GM12878 (cell line): ENCODE data around the gene NRP1. TPM values are rescaled to one million over a fixed set of nuclear protein-coding genes. Genes with fewer than 3 reads are reported as not detected.

Source experiments
- ATAC-seq: fragments of 200-7000 bp; cut with Tn5 transposase; 3 replicates; pipeline ENCODE4 v1.9.1; 2020; ENCODE audit warnings: mild to moderate bottlenecking, moderate library complexity
- BruUV-seq: library from RNA; stranded (reverse); fragments of 400-500 nt; replicated peaks from 2 replicates; lab custom pipeline; 2021; lab: Mats Ljungman, UMichigan
- CTCF ChIA-PET: fragments of 300-600 bp; sonication (Branson Sonifier 250); formaldehyde crosslinking; extraction: SDS; loops from one replicate; lab custom pipeline; 2021; ENCODE audit warnings: inconsistent platforms; lab: Yijun Ruan, JAX
- POLR2A ChIA-PET: fragments of 350-600 bp; formaldehyde crosslinking; extraction: SDS; loops from one replicate; lab custom pipeline; 2021; ENCODE audit warnings: inconsistent platforms; lab: Charles Lee
- RAD21 ChIA-PET: fragments of 300-600 bp; sonication (Branson Sonifier 250); formaldehyde crosslinking; loops from one replicate; lab custom pipeline; 2023; ENCODE audit warnings: antibody characterized with exemption; ENCODE audit not compliant: unreplicated experiment; lab: Charles Lee
- SMC1A ChIA-PET: fragments of 300-600 bp; sonication (Branson Sonifier 250); formaldehyde crosslinking; loops from one replicate; lab custom pipeline; 2023; ENCODE audit not compliant: unreplicated experiment, uncharacterized antibody; lab: Charles Lee
- DNase-seq: peaks from one replicate; pipeline ENCODE4 v3.0.0-alpha.2; 2011; ENCODE audit warnings: low read depth, low spot score
- FAIRE-seq: peaks from 3 replicates; lab custom pipeline; 2011; peaks lifted over from hg19 to GRCh38; lab: Jason Lieb, UNC
- H2AFZ ChIP-seq: 2 replicates; pipeline ENCODE4 v1.6.0; 2011; ENCODE audit warnings: low read depth, low read length, control low read depth; ENCODE audit not compliant: control insufficient read depth
- H3K27ac ChIP-seq: 2 replicates; pipeline ENCODE4 v1.5.1; 2011; ENCODE audit warnings: control low read depth; ENCODE audit not compliant: control insufficient read depth, insufficient read depth
- H3K27me3 ChIP-seq, 2 experiments: replicated peaks in 1 of 2; 2 replicates each; pipeline versions ENCODE4 v1.6.0 to v1.6.1; 2011; ENCODE audit warnings: low read length in 1 of 2; ENCODE audit not compliant: control insufficient read depth in 2 of 2, insufficient read depth in 2 of 2
- H3K36me3 ChIP-seq, 2 experiments: 2 replicates each; pipeline ENCODE4 v1.5.1; 2011; ENCODE audit warnings: low read length in 1 of 2; ENCODE audit not compliant: control insufficient read depth in 2 of 2, insufficient read depth in 2 of 2
- H3K4me1 ChIP-seq: 2 replicates; pipeline ENCODE4 v1.6.1; 2011; ENCODE audit warnings: mild to moderate bottlenecking, low read length, moderate library complexity, mixed read lengths; ENCODE audit not compliant: control insufficient read depth, insufficient read depth
- H3K4me2 ChIP-seq: 2 replicates; pipeline ENCODE4 v1.6.0; 2011; ENCODE audit warnings: control low read depth; ENCODE audit not compliant: control insufficient read depth, insufficient read depth
- H3K4me3 ChIP-seq: fragments of 200-600 bp; sonication (generic); 2 replicates; pipeline ENCODE4 v1.5.1; 2016
- H3K79me2 ChIP-seq: 2 replicates; pipeline ENCODE4 v1.6.0; 2011; ENCODE audit warnings: low read length; ENCODE audit not compliant: control insufficient read depth, insufficient read depth
- H3K9ac ChIP-seq: 2 replicates; pipeline ENCODE4 v1.8.0; 2011; ENCODE audit warnings: low read length, control low read depth, mixed read lengths; ENCODE audit not compliant: control insufficient read depth, insufficient read depth
- H3K9me3 ChIP-seq: replicated peaks from 3 replicates; pipeline ENCODE4 v1.5.1; 2011; ENCODE audit warnings: mild to moderate bottlenecking, low read length; ENCODE audit not compliant: control insufficient read depth, insufficient read depth
- H4K20me1 ChIP-seq: 2 replicates; pipeline ENCODE4 v1.6.0; 2011; ENCODE audit not compliant: control insufficient read depth, insufficient read depth
- E4F1 ChIP-seq: fragments of 450-650 bp; IDR thresholded peaks from 2 replicates; pipeline ENCODE4 v1.6.1; 2018; ENCODE audit warnings: borderline replicate concordance, mild to moderate bottlenecking; ENCODE audit not compliant: partially characterized antibody
- JUNB ChIP-seq: IDR thresholded peaks from 2 replicates; pipeline ENCODE4 v1.6.1; 2016; ENCODE audit warnings: antibody characterized with exemption, mild to moderate bottlenecking
- NFYA ChIP-seq: IDR thresholded peaks from 2 replicates; pipeline ENCODE4 v1.6.1; 2011; ENCODE audit warnings: low read depth, mild to moderate bottlenecking, low read length, improper control_type of control experiment, borderline replicate concordance
- NFYB ChIP-seq: IDR thresholded peaks from 2 replicates; pipeline ENCODE4 v1.6.1; 2011; ENCODE audit warnings: low read depth, mild to moderate bottlenecking, low read length, improper control_type of control experiment, moderate library complexity; ENCODE audit not compliant: insufficient read depth
- RAD21 ChIP-seq: IDR thresholded peaks from 2 replicates; pipeline ENCODE4 v1.6.1; 2011; ENCODE audit warnings: mild to moderate bottlenecking, low read depth, low read length, moderate library complexity; ENCODE audit not compliant: insufficient read depth
- STAT1 ChIP-seq: fragments of 450-650 bp; conservative IDR thresholded peaks from 2 replicates; pipeline ENCODE4 v1.6.1; 2014; ENCODE audit warnings: antibody characterized with exemption, mild to moderate bottlenecking
- TCF12 ChIP-seq: IDR thresholded peaks from 2 replicates; pipeline ENCODE4 v1.6.1; 2011; ENCODE audit warnings: low read depth, mild to moderate bottlenecking, low read length
- YY1 ChIP-seq: IDR thresholded peaks from 2 replicates; pipeline ENCODE4 v1.6.1; 2011; ENCODE audit warnings: low read depth, mild to moderate bottlenecking, low read length
- WGBS: methylation state at CpG from one replicate; pipeline ENCODE4 v1.1.6; 2016; ENCODE audit warnings: low lambda C conversion rate; ENCODE audit not compliant: insufficient replicate concordance, insufficient coverage; ENCODE audit errors: missing lambda C conversion rate; 5-methylcytosine and 5-hydroxymethylcytosine counted together
- in situ Hi-C: fragments of 300-500 bp; cut with MboI; formaldehyde crosslinking; loops from 9 replicates; pipeline ENCODE4 v1.14.3; 2018; ENCODE audit warnings: mixed read lengths
- intact Hi-C: fragments of 100-400 bp; cut with micrococcal nuclease; formaldehyde crosslinking; loops from one replicate; pipeline ENCODE4 v1.14.2; 2022; ENCODE audit not compliant: unreplicated experiment
- polyA plus RNA-seq, 11 experiments: library from polyadenylated mRNA; depleted of rRNA in 4 of 11; unstranded in 6 of 11; stranded (reverse) in 5 of 11; fragments of >200 nt; fragmentation: Nextera tagmentation in 4 of 11; fragmentation: Illumina TruSeq in 1 of 11; extraction: Ambion mirVana in 4 of 11; extraction: Trizol in 1 of 11; gene quantifications; 1 replicate in 1 of 11; 2 replicates in 10 of 11; pipeline versions ENCODE4 v1.2.1 to v1.2.3, GENCODE V29; 2011 to 2016; ENCODE audit warnings: inconsistent platforms in 2 of 11, missing spikeins in 2 of 11, low read depth in 1 of 11
- total RNA-seq, 4 experiments: library from RNA; depleted of rRNA in 3 of 4; stranded (reverse); fragments of >200 nt in 3 of 4; fragmentation: Illumina TruSeq in 1 of 4; extraction: Trizol in 1 of 4; gene quantifications; 2 replicates each; pipeline versions ENCODE4 v1.2.1 to v1.2.3, GENCODE V29; 2013 to 2021
- TF ChIP-seq, protein P1 (sequence below), 3 experiments: IDR thresholded peaks in 2 of 3; conservative IDR thresholded peaks in 1 of 3; 2 replicates each; pipeline ENCODE4 v1.5.1; 2011; ENCODE audit warnings: low read depth in 3 of 3, low read length in 3 of 3, mild to moderate bottlenecking in 3 of 3, control low read depth in 2 of 3, moderate library complexity in 2 of 3, inconsistent platforms in 1 of 3, mixed read lengths in 1 of 3; ENCODE audit not compliant: control insufficient read depth in 2 of 3, insufficient read depth in 1 of 3; ENCODE audit errors: extremely low read depth in 1 of 3
- TF ChIP-seq, protein P2 (sequence below): fragments of 450-650 bp; IDR thresholded peaks from 2 replicates; pipeline ENCODE4 v1.6.1; 2018; ENCODE audit warnings: mild to moderate bottlenecking, low read depth, moderate library complexity; ENCODE audit not compliant: partially characterized antibody

Gene NRP1
- total and polyA plus RNA-seq, 10 of the 15 experiments (the other 5 are each of a cell fraction or from before 2014, with no cell fraction given), result 0.11 to 12.1 (median 0.52) TPM

DNA sequence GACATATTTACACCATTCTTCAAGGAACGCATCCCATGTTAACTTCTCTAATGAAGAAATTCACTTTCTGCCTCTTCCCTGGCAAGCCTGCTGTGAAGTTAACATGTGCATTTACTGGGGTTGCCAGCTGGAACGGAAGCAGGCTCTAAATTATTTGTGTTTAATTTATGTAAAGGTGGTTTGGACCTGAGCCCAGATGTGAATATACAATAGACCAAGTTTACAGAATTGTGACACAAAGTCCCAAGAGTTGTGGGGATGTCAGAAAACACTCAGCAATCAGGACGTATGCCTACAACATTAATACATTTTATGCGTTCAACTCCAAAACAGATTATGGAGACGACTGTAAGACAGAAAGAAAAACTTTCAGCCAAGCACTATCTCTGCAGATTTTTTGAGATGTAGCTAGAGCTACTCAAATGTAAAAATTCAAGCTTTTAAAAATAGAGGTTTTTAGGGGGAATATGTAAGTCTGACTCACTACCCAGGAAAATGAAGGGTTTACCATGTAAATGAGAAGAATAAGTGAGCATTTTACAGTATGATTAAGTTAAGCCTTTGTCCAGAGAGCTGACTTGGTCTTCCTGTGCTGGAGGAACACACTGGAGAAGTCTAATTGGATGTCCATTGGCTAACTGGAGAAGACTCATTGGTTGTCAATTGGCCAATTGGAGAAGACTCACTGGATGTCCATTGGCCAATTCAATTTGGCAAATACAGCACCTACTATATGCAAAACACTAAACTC is 19.5 kb downstream of the NRP1 start (continued):
- TF ChIP-seq, protein P1, sequence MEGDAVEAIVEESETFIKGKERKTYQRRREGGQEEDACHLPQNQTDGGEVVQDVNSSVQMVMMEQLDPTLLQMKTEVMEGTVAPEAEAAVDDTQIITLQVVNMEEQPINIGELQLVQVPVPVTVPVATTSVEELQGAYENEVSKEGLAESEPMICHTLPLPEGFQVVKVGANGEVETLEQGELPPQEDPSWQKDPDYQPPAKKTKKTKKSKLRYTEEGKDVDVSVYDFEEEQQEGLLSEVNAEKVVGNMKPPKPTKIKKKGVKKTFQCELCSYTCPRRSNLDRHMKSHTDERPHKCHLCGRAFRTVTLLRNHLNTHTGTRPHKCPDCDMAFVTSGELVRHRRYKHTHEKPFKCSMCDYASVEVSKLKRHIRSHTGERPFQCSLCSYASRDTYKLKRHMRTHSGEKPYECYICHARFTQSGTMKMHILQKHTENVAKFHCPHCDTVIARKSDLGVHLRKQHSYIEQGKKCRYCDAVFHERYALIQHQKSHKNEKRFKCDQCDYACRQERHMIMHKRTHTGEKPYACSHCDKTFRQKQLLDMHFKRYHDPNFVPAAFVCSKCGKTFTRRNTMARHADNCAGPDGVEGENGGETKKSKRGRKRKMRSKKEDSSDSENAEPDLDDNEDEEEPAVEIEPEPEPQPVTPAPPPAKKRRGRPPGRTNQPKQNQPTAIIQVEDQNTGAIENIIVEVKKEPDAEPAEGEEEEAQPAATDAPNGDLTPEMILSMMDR (IDR thresholded peaks at IDR 0.05 in 2 of 3, conservative IDR thresholded peaks at IDR 0.05 in 1 of 3; ENCODE audit: control insufficient read depth in 2 of 3, extremely low read depth in 1 of 3, insufficient read depth in 1 of 3, low read depth in 3 of 3, low read length in 3 of 3), result no peak

DNA sequence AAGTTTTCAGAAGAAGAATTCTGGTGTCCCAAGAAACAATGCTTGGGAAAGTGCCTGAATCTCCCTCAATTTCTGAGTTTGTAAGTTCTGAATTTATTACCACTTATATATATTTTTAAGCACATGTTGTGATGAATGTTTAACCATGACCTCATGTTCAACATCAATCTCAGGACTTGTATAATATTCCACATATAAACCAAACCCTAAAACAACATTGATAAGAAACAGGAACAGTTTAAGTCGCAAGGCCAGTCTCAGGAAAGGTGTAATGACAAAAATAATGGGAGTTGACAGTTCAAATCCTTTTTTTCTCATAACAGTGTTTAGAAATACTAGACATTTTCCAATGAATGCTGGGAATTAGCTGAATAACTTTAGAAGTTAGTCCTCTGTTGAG is 22.8 kb downstream of the NRP1 start:
- Histone ChIP-seq H3K36me3 (no peaks in the 10 kb centered on the region), H3K9ac (no peak overlapping the region), H4K20me1 (no peaks in the 10 kb centered on the region), H3K79me2 (no peaks in the 10 kb centered on the region), H3K27ac (no peak overlapping the region), H3K4me2 (no peak overlapping the region), H3K9me3 (no peaks in the 10 kb centered on the region), H3K4me3 (no peak overlapping the region), H3K27me3 (no peaks in the 10 kb centered on the region; a peak in 2 of 4 replicates), H2AFZ (no peak overlapping the region), H3K4me1 (no peaks in the 10 kb centered on the region)
- POLR2A ChIA-PET, result interaction anchor here (0.6 kb wide), 1 partner anchor 1032 kb away, joined by 3 read pairs; no protein-coding TSS in a partner anchor
- TF ChIP-seq NFYB (no peak), STAT1 (no peak), YY1 (no peak), NFYA (no peak), TCF12 (no peak), E4F1 (no peak), JUNB (no peak), RAD21 (no peak)
- TF ChIP-seq, protein P2, sequence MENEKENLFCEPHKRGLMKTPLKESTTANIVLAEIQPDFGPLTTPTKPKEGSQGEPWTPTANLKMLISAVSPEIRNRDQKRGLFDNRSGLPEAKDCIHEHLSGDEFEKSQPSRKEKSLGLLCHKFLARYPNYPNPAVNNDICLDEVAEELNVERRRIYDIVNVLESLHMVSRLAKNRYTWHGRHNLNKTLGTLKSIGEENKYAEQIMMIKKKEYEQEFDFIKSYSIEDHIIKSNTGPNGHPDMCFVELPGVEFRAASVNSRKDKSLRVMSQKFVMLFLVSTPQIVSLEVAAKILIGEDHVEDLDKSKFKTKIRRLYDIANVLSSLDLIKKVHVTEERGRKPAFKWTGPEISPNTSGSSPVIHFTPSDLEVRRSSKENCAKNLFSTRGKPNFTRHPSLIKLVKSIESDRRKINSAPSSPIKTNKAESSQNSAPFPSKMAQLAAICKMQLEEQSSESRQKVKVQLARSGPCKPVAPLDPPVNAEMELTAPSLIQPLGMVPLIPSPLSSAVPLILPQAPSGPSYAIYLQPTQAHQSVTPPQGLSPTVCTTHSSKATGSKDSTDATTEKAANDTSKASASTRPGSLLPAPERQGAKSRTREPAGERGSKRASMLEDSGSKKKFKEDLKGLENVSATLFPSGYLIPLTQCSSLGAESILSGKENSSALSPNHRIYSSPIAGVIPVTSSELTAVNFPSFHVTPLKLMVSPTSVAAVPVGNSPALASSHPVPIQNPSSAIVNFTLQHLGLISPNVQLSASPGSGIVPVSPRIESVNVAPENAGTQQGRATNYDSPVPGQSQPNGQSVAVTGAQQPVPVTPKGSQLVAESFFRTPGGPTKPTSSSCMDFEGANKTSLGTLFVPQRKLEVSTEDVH, result no peak
- in situ Hi-C loops, result no loop called here
- BruUV-seq, result no TSS peak
- DNase-seq (no peak), FAIRE-seq (no peak), ATAC-seq (no peak)
- RAD21 ChIA-PET, result no interaction called here
- 4% methylated on average over 1 of the region's 1 CpG for WGBS
- SMC1A ChIA-PET, result interaction anchor here (1.6 kb wide), 1 partner anchor 118 kb away, joined by 8 read pairs; no protein-coding TSS in a partner anchor
- intact Hi-C loops, result no loop called here
- CTCF ChIA-PET, result interaction anchor here (1.3 to 2.2 kb wide), 2 partner anchors 16 to 119 kb away, joined by 4 to 8 read pairs; no protein-coding TSS in a partner anchor
